Left ventricle myocardium inferior (tissue), 1 donor: ENCODE measurements around the gene CFAP97D1. TPM values are rescaled to one million over a fixed set of nuclear protein-coding genes. Genes with fewer than 3 reads are reported as not detected.

Source experiments
- DNase-seq: peaks from one replicate; pipeline ENCODE4 v3.0.0-alpha.2; 2020
- H3K27ac ChIP-seq: fragments of 200-600 bp; replicated peaks from 2 replicates; pipeline ENCODE4 v1.8.0; 2021
- H3K27me3 ChIP-seq: fragments of 200-600 bp; 2 replicates; pipeline ENCODE4 v1.8.0; 2021; ENCODE audit warnings: low read depth
- H3K36me3 ChIP-seq: fragments of 200-600 bp; 2 replicates; pipeline ENCODE4 v1.8.0; 2021
- H3K4me1 ChIP-seq: fragments of 200-600 bp; 2 replicates; pipeline ENCODE4 v1.8.0; 2021
- H3K4me3 ChIP-seq: fragments of 200-600 bp; 2 replicates; pipeline ENCODE4 v1.8.0; 2021; ENCODE audit warnings: mild to moderate bottlenecking, moderate library complexity
- H3K9me3 ChIP-seq: fragments of 200-600 bp; replicated peaks from 2 replicates; pipeline ENCODE4 v1.8.0; 2021
- CTCF ChIP-seq: fragments of 200-600 bp; IDR thresholded peaks from 2 replicates; pipeline ENCODE4 v1.8.0; 2021; ENCODE audit warnings: antibody characterized with exemption, mild to moderate bottlenecking, borderline replicate concordance
- intact Hi-C: fragments of 100-400 bp; cut with micrococcal nuclease; formaldehyde crosslinking; loops from one replicate; pipeline ENCODE4 v1.11.0; 2022
- total RNA-seq: library from RNA; stranded (reverse); fragmentation: NEBNext Ultra II Directional; extraction: Animal tissue kit (Norgen Biotek cat#: 25700); gene quantifications from one replicate; pipeline ENCODE4 v1.2.1, GENCODE V29; 2021
- donor health status: DM: no; HTN: yes; CAD: no; lungs with severe emphysema.

CFAP97D1 gene
- total RNA-seq, 1 donor from 2014 or later: 0.05 TPM

GRCh38 chr17:43778337-43779144, 1.7 kb upstream of the CFAP97D1 start, which contains the start of gene DUSP3:
Gene DUSP3, minus strand, starts transcription at chr17:43778977. Its CDS starts 53 bp downstream, at chr17:43778924.
- H3K4me3 ChIP-seq: peak within 1 kb of the TSS; percentile 95
- peaks cover 60% of the 10 kb centered on the region for H3K4me1 ChIP-seq
- TF ChIP-seq CTCF: no peak
- H3K9me3 ChIP-seq: no peaks in the 10 kb centered on the region
- DNase-seq: peak; percentile 95
- peaks cover 25% of the 10 kb centered on the region for H3K36me3 ChIP-seq
- intact Hi-C loops: no loop called here
- no peaks in the 10 kb centered on the region for H3K27me3 ChIP-seq
- peak within 1 kb of the TSS; percentile 100 for H3K27ac ChIP-seq

GRCh38 chr17:43779145-43780125, 800 bp upstream of the CFAP97D1 start:
- Histone ChIP-seq H3K27ac (peak overlapping the region; percentile 100), H3K36me3 (peaks cover 16% of the 10 kb centered on the region), H3K27me3 (no peaks in the 10 kb centered on the region), H3K9me3 (no peaks in the 10 kb centered on the region), H3K4me3 (peak overlapping the region; percentile 95), H3K4me1 (peaks cover 51% of the 10 kb centered on the region)
- intact Hi-C loops: loop anchor here (10.0 kb wide), 1 partner anchor 65 kb away; the partner anchor contains the start of gene CD300LG
- no peak for DNase-seq
- peak; percentile 28 for TF ChIP-seq CTCF

- H3K4me1 ChIP-seq: peaks cover 18% of the 10 kb centered on the region
- H3K27me3 ChIP-seq: no peaks in the 10 kb centered on the region
- H3K4me3 ChIP-seq: no peak overlapping the region
- intact Hi-C loops: loop anchor here (10.0 kb wide), 1 partner anchor 62 kb away; the partner anchor contains the start of gene CD300LG
- TF ChIP-seq CTCF: no peak
- no peak overlapping the region for H3K27ac ChIP-seq
- DNase-seq: no peak
- H3K36me3 ChIP-seq: no peaks in the 10 kb centered on the region
- no peaks in the 10 kb centered on the region for H3K9me3 ChIP-seq
Observed at GRCh38 chr17:43782913-43783680, 2.9 kb downstream of the CFAP97D1 start.

- Histone ChIP-seq H3K27me3 (no peaks in the 10 kb centered on the region), H3K4me3 (no peak overlapping the region), H3K9me3 (no peaks in the 10 kb centered on the region), H3K36me3 (no peaks in the 10 kb centered on the region), H3K27ac (no peak overlapping the region), H3K4me1 (peaks cover 11% of the 10 kb centered on the region)
- intact Hi-C loops: loop anchor here (10.0 kb wide), 1 partner anchor 61 kb away; the partner anchor contains the start of gene CD300LG
- DNase-seq: no peak
- TF ChIP-seq CTCF: no peak
Observed at GRCh38 chr17:43784068-43784467, 3.8 kb downstream of the CFAP97D1 start.
